Left kidney (tissue), 2 donors: ENCODE data around the gene UVRAG. TPM values are rescaled to one million over a fixed set of nuclear protein-coding genes. Genes with fewer than 3 reads are reported as not detected.

Source experiments
- DNase-seq: peaks from one replicate; pipeline ENCODE4 v3.0.0-alpha.2; 2013
- polyA plus RNA-seq: library from polyadenylated mRNA; unstranded; fragments of 120-200 nt; gene quantifications from one replicate; pipeline ENCODE4 v1.2.1, GENCODE V29; 2013; ENCODE audit not compliant: insufficient read length

The UVRAG gene
- polyA plus RNA-seq, 1 donor, result 19.5 TPM

DNA sequence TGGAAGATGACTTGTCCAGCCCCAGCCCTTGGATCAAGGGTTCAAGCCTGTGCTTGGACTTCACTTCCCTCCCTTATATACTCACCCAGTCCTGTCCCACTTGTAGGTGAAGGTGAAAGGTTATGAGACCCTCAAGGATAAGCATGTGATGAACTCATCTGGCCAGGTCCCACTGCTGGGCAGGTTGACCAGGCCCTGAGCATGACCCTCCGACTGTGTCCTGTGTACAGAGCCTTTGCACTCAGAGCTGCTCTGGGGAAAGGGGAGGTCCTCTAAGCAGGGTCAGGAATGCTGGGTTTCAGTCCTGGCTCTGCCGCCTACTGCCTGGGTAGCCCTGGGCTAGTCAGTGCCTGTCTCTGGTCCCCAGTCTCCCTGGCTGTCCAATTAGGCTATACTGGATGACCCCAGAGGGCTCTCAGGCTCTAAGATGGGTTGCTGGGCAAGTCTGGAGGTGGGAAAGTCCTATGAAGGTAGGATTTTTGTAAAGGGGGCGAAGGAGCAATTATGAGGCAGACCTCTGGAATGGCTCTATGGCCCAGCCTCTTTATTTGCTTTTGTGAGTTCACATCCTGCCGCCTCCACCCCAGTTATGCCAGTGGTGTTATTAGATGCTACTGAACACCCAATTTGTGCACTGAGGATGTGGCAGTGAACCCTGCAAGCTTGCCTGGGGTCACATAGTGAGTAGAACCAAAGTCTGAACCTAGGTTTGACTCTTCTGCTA, 32.3 kb upstream of the UVRAG start:
- DNase-seq, result no peak

DNA sequence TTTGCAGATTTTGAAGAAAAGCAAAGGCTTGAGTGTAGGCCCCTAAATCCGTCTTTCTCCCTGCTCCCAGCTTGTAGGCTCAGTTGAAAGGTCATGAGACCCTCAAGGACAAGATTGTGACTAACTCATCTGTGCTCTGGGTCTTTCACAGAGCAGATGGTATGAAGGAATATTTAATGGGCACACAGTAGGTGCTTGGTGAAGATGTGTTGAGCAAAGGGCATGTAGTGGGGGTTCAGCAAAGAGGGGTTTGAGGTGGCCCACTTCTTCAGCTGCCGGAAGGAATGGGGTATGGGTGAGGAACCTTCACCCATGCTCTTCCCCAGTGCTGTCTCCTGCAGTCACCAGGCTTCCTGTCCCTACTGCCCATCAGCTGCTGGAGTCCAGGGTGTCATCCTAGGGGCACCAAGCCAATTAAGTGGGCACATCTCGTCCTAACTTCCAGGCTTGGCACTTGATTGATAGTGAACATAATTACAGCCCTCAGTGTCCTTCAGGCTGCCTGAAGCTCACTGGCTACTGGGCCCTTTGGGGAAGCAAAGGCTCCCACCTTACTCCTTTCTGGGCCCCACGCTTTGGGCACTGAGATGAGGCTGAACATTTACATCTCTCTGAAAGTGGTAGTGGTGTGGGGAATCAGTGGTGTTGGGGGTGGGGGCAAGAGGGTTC, 31.5 kb upstream of the UVRAG start:
- DNase-seq, result no peak

DNA sequence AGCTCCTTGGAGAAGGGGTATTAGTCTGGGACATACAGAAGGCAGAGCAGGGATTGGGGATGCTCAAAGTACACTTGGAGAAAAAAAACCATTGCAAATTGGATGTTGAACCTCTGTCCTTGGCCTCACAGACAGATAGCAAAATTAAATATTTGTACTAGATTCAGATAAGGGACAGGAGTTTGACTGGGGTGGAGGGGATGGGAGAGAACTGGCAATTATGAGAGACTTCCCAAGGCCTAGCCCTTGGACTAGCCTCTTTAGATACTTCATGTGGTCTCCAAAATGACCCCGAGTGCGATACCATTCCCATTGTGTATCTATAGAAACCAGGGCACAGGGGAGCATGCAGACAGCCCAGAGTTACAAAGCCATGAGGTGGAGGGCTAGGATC, 30.9 kb upstream of the UVRAG start:
- DNase-seq, result no peak

DNA sequence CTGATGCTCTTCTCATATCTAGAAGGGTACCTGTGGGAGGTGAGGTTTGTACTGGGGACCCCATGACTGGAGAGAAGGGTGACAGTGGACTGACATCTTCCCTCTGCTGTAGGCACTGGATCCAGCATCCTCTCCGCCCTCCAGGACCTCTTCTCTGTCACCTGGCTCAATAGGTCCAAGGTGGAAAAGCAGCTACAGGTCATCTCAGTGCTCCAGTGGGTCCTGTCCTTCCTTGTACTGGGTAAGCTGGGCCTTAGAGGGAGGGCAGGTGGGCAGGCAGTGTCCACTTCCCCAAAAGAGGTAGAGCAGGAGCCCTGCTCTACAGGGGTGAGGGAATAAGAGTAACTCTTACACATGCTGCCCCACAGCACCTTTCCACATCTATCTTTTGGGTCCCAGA, 30.5 kb upstream of the UVRAG start:
- no peak for DNase-seq

DNA sequence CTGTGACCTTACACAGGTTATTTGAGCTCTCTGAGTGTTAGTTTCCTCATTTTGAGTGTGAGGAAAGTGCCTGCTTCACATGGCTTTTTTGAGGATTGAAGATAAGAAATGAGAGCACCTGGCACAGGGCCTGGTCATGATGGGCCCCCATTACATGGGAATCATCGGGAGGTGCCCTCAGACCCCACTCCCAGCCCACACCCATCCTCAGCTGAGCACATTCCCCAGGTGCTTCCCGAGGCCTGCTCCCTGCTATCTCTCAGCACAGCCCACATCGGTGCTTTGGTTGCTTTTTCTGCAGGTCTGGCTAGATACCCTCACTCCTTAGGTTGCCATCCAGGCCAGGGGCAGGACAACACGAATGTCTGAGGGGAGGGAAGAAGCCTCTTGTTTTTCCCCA, 29.8 kb upstream of the UVRAG start:
- DNase-seq, result no peak

DNA sequence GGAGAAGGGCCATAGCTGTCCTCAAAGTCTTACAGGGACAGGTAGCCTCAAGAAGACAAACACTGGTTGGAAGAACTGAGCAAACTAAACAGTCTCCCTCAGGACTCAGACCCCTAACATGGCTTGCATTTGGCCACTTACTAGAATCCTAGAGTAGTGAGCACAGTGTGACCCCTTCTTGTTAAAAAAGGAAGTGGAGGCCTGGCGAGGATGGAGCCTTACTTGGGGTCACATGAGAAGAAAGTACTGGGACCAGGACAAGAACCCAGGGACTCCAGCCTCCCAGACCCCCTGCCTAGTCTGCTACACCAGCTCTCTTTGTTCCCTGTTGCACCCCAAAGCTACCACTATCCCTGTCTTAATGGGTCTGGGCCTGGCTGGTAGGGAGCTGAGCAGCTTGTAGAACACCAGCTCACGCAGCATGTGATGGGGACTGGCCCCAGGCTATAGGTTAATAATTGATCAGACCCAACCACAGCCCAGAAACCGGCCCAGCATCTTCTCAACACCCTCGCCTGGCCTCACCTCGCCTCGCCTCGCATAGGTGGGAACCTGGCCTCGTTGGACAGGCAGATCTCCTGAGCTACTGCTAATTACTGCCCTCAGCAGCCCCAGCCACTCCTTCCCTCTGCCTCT, 28.8 kb upstream of the UVRAG start:
- DNase-seq, result peak; percentile 51

DNA sequence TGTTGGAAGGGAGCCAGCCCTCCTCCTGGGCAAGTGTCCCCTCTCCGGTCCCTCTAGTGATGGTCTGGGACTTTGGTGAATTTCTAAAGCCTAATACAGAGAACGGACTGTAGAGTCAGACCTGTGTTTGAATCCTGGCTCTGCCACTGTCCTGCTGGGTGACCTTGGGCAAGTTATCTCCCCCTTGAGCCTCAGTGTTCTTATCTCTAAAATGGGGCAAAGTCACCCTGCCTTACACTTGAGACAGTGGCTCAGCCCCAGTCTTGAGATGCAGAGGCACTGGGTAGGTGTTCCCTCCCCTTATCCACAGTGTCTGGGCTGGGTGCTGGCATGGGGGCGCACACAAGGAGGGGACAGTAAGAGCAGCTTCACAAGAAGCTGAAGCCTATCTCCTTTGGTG, 25.5 kb upstream of the UVRAG start:
- no peak for DNase-seq

DNA sequence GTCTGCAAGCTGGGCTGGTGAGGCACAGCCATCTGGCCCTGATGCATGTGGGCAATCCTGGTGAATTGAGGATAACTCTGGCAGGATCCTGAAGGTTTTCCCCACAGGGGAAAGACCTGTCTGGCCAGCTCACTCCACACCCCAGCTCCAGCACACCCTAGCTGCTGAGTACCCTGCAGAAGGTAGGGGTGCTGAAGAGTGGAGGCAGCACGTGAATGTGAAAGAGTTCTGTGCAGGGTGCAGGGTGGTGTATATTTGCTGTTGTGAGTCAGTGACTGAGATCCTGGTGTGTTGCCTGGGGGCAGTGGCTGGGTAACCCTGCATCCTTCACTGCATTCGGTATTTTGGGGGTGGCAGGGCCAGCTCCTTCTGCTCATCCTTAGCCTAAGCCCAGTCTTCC, 24.0 kb upstream of the UVRAG start:
- no peak for DNase-seq

DNA sequence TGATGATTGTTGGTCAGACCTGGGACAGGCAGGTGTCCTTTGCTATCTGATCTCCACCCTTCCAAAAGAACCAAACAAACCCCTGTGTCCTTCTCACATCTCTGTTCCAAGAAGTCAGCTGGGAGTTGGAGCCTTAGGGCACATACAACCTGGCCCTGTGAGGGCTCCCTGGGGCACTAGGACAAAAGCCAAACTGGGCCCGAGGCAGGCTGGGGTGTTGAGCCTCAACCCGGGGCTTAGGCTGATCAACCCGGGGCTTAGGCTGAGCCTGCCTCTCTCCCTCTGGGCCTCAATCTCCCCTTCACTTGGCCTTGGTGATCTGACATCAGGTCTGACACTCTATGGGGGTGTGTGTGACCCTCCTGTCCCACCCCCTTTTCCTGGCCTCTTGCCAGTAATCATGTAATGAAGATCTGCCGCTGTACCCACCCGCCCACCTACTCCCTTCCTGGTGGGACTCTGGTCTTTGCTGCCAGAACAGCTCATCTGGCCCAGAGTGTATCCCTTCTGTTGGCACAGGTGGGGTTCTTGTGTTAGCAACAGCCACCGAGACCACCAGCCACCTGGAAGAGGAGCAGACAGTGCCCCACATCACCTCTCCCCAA, 22.8 kb upstream of the UVRAG start:
- no peak for DNase-seq

DNA sequence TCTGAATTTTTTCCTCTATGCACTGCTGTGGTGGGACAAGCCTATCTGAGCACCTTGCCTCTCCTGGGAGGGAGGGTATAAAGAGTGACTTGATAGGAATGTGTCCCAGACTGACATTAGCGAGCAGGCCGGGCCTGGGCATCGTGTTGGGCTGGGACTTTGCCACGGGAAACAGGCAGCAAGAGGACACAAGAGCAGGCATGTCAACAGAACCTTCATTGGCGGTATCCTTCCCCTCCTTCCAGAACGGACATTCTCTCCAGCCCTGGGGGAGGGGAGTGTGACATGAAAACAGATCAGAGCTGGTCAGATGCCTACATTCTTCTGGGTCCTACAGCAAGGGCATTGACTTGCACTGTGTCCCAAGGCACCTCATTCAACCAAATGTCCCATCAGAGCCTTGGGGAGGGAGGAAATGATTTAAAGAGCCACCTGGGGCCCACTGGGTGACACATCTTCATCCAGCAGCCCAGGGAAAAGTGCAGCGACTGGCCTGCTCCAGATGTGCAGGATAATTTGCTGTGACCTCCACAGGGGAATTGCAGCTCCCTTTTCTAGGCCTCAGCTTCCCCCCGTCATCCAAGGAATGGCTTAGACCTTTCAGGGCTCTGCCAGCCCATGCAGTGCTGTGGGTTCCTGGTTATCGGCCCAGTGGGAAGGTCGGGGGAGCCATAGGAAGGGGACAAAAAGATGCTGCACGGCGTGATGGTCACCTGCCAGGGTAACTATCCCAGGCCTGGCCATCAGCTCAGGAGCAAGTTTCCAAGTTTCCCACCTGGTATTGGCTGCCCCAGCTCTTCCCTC, 21.8 kb upstream of the UVRAG start:
- no peak for DNase-seq

DNA sequence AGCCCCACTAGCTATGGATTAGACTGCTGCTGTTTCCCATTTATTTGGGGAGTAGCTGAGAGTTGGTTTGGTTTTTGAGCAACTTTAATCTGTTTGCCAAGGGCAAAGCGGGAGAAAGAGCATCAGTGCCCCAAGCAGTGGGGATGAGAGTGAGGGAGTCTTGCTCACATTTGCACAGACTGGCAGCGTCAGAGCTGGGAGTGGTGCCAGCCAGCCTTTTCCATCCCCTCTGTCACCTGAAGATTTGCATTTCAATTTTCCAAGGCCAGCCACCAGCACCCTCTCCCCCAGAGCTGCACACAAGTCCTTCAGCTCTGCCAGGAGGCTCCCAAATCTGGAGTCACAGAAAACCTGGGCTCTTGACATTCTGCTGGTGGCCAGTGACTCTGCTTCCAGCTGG, 21.0 kb upstream of the UVRAG start:
- DNase-seq, result no peak

DNA sequence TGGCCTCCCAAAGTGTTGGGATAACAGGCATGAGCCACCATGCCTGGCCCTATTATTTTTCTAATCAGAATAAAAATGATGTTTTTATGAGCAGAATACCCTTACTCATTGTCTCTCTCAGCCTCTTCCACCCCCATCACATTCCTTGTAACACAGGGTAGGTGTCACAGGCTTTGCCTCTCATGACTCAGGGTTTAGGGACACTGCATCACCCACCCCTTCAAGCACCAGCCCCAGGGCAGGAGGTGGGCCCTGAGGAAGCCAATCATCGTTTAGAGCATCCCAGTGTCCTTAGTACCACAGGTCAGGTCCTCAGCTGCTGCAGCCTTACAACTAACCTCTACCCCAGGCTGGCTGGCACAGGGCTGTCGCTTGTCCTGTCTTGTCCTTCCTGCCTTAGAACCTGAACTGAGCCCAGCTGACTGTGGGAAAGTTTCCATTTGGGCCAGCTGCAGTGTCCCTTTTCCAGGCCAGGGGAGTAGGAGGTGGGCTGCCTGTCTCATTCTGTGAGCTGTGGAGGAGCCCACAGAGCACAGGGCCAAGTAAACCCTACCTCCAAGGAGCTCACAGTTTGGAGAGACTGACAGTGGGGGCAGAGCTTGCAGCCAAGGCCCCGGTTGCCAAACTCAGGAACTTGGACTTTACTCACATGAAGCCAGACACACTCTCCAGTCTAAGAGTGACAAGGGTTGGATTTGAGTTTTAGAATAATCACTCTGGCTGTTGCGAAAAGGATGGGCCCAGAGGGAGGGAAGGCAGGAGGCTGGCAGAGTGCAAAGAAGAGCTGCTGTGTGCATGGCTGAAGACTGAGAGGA, 19.5 kb upstream of the UVRAG start:
- DNase-seq, result no peak

DNA sequence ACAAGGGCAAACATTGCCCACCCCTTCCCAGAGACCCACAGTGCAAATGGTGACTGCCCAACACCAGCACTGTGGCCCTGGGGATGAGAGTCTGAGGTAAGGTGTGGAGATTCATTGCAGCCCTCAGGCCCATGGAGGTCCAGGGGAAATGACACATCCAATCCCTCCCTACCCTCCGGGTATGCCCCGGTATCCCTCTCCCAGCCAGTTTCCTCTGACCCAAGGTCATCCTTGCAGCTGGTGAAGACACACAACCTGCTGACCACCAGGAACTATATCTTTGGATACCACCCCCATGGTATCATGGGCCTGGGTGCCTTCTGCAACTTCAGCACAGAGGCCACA, 18.9 kb upstream of the UVRAG start:
- no peak for DNase-seq

DNA sequence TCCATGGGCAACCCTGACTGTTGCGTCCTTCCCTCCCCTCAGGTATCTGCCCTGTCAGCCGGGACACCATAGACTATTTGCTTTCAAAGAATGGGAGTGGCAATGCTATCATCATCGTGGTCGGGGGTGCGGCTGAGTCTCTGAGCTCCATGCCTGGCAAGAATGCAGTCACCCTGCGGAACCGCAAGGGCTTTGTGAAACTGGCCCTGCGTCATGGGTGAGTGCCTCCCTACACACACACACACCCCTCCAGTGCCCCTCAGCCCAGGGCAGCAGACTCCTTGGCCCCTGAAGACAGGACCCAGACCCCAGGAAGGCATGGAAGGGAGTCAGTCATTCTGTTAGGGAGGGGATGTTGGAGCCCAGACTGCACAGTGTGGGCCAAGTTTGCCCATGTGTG, 17.9 kb upstream of the UVRAG start:
- no peak for DNase-seq

DNA sequence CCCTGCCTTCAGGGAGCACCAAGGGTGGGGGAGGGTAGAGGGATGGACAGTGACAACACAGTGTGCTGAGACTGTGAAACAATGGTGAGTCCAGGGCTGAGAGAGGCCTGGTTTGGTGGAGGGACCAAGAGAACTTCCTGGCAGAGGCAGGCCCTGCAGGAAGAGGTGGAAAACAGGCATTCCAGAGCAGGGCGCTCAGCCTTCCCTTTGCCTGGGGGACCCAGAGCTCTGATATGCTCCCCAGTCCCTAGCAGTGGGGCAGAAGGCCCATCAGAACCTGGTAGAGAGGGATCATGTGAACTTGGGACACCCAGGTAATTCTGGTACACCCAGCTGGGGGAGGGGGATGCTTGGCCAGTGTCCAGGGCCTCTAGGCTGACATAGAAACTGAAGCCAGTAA, 17.2 kb upstream of the UVRAG start:
- no peak for DNase-seq

DNA sequence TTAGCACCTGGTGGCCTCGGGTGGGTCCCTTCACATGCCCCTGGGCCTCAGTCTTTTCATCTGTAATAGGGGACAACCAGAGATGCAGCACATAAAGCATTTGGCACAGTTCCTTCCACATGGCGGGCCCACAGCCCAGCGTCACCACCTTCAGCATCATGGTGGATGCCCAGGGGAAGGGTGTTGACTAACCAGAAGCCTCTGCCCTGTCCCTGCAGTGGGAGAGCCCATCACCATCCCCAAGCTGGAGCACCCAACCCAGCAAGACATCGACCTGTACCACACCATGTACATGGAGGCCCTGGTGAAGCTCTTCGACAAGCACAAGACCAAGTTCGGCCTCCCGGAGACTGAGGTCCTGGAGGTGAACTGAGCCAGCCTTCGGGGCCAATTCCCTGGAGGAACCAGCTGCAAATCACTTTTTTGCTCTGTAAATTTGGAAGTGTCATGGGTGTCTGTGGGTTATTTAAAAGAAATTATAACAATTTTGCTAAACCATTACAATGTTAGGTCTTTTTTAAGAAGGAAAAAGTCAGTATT, 14.8 kb upstream of the UVRAG start:
- no peak for DNase-seq

DNA sequence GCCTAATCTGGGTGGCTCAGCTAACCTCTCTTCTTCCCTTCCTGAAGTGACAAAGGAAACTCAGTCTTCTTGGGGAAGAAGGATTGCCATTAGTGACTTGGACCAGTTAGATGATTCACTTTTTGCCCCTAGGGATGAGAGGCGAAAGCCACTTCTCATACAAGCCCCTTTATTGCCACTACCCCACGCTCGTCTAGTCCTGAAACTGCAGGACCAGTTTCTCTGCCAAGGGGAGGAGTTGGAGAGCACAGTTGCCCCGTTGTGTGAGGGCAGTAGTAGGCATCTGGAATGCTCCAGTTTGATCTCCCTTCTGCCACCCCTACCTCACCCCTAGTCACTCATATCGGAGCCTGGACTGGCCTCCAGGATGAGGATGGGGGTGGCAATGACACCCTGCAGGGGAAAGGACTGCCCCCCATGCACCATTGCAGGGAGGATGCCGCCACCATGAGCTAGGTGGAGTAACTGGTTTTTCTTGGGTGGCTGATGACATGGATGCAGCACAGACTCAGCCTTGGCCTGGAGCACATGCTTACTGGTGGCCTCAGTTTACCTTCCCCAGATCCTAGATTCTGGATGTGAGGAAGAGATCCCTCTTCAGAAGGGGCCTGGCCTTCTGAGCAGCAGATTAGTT, 14.2 kb upstream of the UVRAG start:
- DNase-seq, result no peak

DNA sequence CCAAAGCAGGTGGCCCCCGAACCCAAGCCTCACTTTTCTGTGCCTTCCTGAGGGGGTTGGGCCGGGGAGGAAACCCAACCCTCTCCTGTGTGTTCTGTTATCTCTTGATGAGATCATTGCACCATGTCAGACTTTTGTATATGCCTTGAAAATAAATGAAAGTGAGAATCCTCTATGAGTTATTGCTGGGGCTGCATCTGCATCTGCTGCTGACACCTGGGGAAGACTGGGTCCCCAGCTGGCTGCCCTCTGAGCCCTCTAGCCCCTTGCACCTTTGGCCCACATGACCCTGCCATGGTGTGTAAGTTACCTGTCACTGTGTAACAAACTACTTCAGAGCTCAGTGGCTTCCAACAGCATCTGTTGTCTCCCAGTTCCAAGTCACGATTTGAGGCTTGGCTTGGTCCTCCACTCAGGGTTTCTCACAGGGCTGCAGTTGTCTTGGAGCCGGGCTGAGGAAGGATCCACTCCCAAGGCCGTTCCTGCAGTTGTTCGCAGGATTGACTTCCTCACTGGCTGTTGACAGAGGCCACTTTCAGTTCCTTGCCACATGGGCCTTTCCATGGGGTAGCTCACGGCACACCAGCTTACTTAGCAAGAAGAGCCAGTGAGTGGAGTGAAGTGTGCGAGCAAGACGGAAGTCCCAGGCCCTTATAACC, 13.5 kb upstream of the UVRAG start:
- no peak for DNase-seq

DNA sequence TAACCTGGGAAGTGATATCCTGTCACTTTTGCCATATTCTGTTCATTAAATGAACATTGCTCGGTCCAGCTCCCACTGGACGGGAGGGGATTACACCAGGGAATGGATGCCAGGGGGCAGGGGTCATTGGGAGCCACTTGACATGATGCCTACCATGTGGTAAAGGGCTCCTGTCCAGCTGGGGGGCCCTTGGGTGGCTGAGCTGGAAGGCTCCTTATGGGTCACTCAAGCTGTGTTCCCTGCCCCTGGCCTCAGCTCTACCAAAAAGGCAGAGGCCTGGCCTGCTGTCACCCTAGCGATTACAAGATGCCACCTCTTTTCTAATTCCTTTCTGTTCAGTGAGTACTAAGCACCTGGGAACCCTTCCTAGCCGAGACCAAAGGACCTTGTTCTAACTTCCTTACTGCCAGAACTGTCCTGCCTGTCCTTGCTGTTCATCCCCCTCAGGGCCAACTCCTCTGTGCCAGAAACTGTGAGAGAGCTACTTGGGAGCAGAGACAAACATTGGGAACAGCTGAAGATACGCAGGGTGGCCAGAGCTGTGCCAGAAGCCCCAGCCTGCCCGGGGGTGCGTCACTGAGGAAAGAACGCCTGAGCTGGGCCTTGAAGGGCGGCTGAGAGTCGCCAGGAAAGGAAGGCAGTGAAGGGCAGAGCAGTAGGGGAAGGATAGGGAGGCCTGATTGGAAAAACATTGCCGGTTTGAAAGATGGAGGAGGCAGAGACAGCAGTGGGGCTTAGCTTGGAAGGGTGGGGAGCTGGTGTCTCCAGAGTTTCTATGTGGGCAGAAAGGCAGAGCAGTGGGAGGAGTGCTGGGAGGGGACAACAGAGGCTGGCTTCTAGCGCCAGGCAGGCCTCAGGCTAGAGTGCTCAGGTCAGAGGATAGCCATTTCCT, 12.7 kb upstream of the UVRAG start:
- DNase-seq, result no peak
